ENCODE measurements around the gene COL6A5. TPM values are rescaled to one million over a fixed set of nuclear protein-coding genes. Genes with fewer than 3 reads are reported as not detected.
A peak's percentile ranks its signal among the peaks of the same experiment; 100 is the strongest.

COL6A5 gene
- total RNA-seq, 1 donor from 2014 or later: not detected

- intact Hi-C loops (cut with micrococcal nuclease): no loop called here
- ATAC-seq: no peak
- no peak for DNase-seq
Measured at GRCh38 chr3:130490241-130490640, 144.8 kb downstream of the COL6A5 start.

- no peak for DNase-seq
- ATAC-seq: no peak
- intact Hi-C loops (cut with micrococcal nuclease): no loop called here
Measured at GRCh38 chr3:130491431-130491830, 146.0 kb downstream of the COL6A5 start.

- DNase-seq (no peak), ATAC-seq (no peak)
- intact Hi-C loops (cut with micrococcal nuclease): no loop called here
Measured at GRCh38 chr3:130504701-130505100, 159.2 kb downstream of the COL6A5 start.

- intact Hi-C loops (cut with micrococcal nuclease): no loop called here
- ATAC-seq: no peak
- no peak for DNase-seq
Measured at GRCh38 chr3:130506031-130506430, 160.6 kb downstream of the COL6A5 start.

- DNase-seq: no peak
- ATAC-seq: no peak
- intact Hi-C loops (cut with micrococcal nuclease): no loop called here
Measured at GRCh38 chr3:130507746-130508145, 162.3 kb downstream of the COL6A5 start.

GRCh38 chr3:130509008-130509407 is 163.5 kb downstream of the COL6A5 start:
- ATAC-seq (peak; percentile 98), DNase-seq (peak; percentile 78)
- intact Hi-C loops (cut with micrococcal nuclease): no loop called here

- intact Hi-C loops (cut with micrococcal nuclease): no loop called here
- no peak for DNase-seq
- peak; percentile 60 for ATAC-seq
Measured at GRCh38 chr3:130514681-130515080, 169.2 kb downstream of the COL6A5 start.

GRCh38 chr3:130515755-130516154 is 170.3 kb downstream of the COL6A5 start:
- intact Hi-C loops (cut with micrococcal nuclease): no loop called here
- ATAC-seq (no peak), DNase-seq (no peak)

GRCh38 chr3:130516645-130517512 is 171.4 kb downstream of the COL6A5 start, which contains the start of gene COL6A6:
Gene COL6A6 (plus strand): TSS chr3:130517177. CDS start chr3:130560365, 43,188 bp downstream.
- DNase-seq: peak; percentile 39
- peak; percentile 65 for ATAC-seq
- intact Hi-C loops (cut with micrococcal nuclease): no loop called here

- peak; percentile 62 for ATAC-seq
- DNase-seq: peak; percentile 39
Measured at GRCh38 chr3:130517602-130518001, 172.1 kb downstream of the COL6A5 start.

GRCh38 chr3:130519754-130520153 is 174.3 kb downstream of the COL6A5 start:
- intact Hi-C loops (cut with micrococcal nuclease): no loop called here
- DNase-seq (no peak), ATAC-seq (no peak)

More at GRCh38 chr3:130517602-130518001, 172.1 kb downstream of the COL6A5 start:
- intact Hi-C loops (cut with micrococcal nuclease): no loop called here

GRCh38 chr3:130522399-130522798 is 176.9 kb downstream of the COL6A5 start:
- no peak for ATAC-seq
- intact Hi-C loops (cut with micrococcal nuclease): no loop called here
- no peak for DNase-seq

GRCh38 chr3:130527426-130527825 is 182.0 kb downstream of the COL6A5 start:
- ATAC-seq (no peak), DNase-seq (no peak)
- intact Hi-C loops (cut with micrococcal nuclease): no loop called here

GRCh38 chr3:130528120-130528519 is 182.6 kb downstream of the COL6A5 start:
- ATAC-seq: no peak
- intact Hi-C loops (cut with micrococcal nuclease): no loop called here
- DNase-seq: no peak

GRCh38 chr3:130529486-130530215 is 184.2 kb downstream of the COL6A5 start:
- DNase-seq (no peak), ATAC-seq (no peak)
- intact Hi-C loops (cut with micrococcal nuclease): no loop called here

- ATAC-seq (no peak), DNase-seq (no peak)
- intact Hi-C loops (cut with micrococcal nuclease): no loop called here
Measured at GRCh38 chr3:130533247-130533646, 187.8 kb downstream of the COL6A5 start.

Data from left ventricle myocardium superior (tissue), 1 donor.